Activated CD4-positive, alpha-beta T cell treated with anti-CD3 and anti-CD28 coated beads, Interleukin-2, amount 10 ng/mL, durations not matched to agents 24 days and 14 days (primary cell): ENCODE measurements around the gene PPP1R2. TPM values are rescaled to one million over a fixed set of nuclear protein-coding genes. Genes with fewer than 3 reads are reported as not detected.
"Not testable (repeated sequence)": the region's sequence is repeated elsewhere in the genome, so short reads cannot be mapped to it uniquely, and the experiment has no call there.

Experiments
- DNase-seq: peaks from one replicate; pipeline ENCODE4 v3.0.0; 2022
- H3K27ac Mint-ChIP-seq: one replicate; pipeline ENCODE4 v1.8.0; 2022; ENCODE audit warnings: mild to moderate bottlenecking, mixed read lengths
- H3K27me3 Mint-ChIP-seq: one replicate; pipeline ENCODE4 v1.8.0; 2022; ENCODE audit warnings: mixed read lengths
- H3K36me3 Mint-ChIP-seq: one replicate; pipeline ENCODE4 v1.8.0; 2022; ENCODE audit warnings: low read depth, mild to moderate bottlenecking, mixed read lengths
- H3K4me1 Mint-ChIP-seq: one replicate; pipeline ENCODE4 v1.8.0; 2021; ENCODE audit warnings: mixed read lengths
- H3K4me3 Mint-ChIP-seq: one replicate; pipeline ENCODE4 v1.8.0; 2022; ENCODE audit warnings: mild to moderate bottlenecking, moderate library complexity, mixed read lengths
- H3K9me3 Mint-ChIP-seq: one replicate; pipeline ENCODE4 v1.8.0; 2021; ENCODE audit warnings: mixed read lengths
- intact Hi-C: fragments of 100-400 bp; cut with micrococcal nuclease; formaldehyde crosslinking; loops from one replicate; pipeline ENCODE4 v1.15.1; 2023
- total RNA-seq: library from RNA; stranded (reverse); gene quantifications from 2 replicates; pipeline ENCODE4 v1.2.3, GENCODE V29; 2022

Gene PPP1R2
- total RNA-seq, 1 donor from 2014 or later, result 78.2 TPM

DNA sequence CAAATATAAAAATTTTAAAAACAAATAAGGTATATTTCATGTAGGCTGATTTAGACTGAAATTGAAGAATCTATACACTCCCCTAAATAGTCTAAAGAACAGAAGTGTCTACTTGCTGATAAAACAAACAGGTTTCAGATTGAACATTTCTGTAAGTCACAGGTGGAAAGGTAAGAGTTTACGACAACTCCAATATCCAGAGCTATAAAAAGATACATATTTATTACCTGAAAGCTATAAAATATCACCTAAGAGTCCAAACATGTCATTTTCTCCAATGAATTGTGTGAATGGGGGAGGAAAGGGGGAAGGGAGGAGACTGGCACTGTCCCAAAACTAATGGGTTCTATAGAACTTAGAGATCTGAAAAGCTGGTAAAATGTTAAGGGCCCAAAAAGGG, 26.1 kb downstream of the PPP1R2 start:
- no peaks in the 10 kb centered on the region for H3K9me3 Mint-ChIP-seq
- no peaks in the 10 kb centered on the region for H3K27me3 Mint-ChIP-seq
- H3K36me3 Mint-ChIP-seq, result peaks cover 44% of the 10 kb centered on the region
- DNase-seq, result peak; percentile 23
- intact Hi-C loops, result no loop called here
- H3K4me1 Mint-ChIP-seq, result peaks cover 8% of the 10 kb centered on the region
- no peak overlapping the region for H3K27ac Mint-ChIP-seq
- no peak overlapping the region for H3K4me3 Mint-ChIP-seq

GRCh38 chr3:195514610-195515235, 28.4 kb downstream of the PPP1R2 start:
- H3K4me3 Mint-ChIP-seq, H3K9me3 Mint-ChIP-seq, DNase-seq, H3K27me3 Mint-ChIP-seq, intact Hi-C loops: not testable (repeated sequence)
- peaks cover 51% of the 10 kb centered on the region for H3K36me3 Mint-ChIP-seq
- H3K27ac Mint-ChIP-seq, result peak overlapping the region; percentile 71
- H3K4me1 Mint-ChIP-seq, result peaks cover 11% of the 10 kb centered on the region

DNA sequence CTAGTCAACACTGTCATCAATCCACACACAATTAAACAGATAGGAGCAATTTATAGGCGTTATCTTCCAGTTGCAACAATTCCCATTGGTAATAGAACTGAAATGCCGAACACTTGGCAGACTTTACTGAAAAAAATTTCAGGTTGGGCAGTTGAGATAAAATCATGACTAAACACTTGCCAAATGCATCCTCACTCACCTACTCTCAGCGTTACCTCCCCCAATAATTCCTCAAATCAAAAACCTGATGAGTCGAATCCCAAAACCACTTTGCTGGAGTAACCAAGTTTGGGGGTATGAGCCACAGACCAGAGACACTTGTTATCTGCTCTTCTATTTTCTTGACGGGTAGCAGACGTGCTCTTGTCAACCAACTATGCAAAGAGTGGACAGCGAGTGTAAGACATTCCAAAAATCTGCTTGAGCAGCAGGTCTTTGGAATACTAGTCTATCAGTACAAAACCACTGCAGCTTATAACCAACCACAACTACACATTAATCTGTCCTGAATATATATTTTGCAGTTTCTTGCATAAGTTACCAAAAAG, 30.3 kb downstream of the PPP1R2 start:
- H3K36me3 Mint-ChIP-seq, result peaks cover 52% of the 10 kb centered on the region
- H3K4me1 Mint-ChIP-seq, result peaks cover 13% of the 10 kb centered on the region
- H3K9me3 Mint-ChIP-seq, result no peaks in the 10 kb centered on the region
- intact Hi-C loops, result no loop called here
- H3K27ac Mint-ChIP-seq, result no peak overlapping the region
- no peaks in the 10 kb centered on the region for H3K27me3 Mint-ChIP-seq
- no peak for DNase-seq
- no peak overlapping the region for H3K4me3 Mint-ChIP-seq

DNA sequence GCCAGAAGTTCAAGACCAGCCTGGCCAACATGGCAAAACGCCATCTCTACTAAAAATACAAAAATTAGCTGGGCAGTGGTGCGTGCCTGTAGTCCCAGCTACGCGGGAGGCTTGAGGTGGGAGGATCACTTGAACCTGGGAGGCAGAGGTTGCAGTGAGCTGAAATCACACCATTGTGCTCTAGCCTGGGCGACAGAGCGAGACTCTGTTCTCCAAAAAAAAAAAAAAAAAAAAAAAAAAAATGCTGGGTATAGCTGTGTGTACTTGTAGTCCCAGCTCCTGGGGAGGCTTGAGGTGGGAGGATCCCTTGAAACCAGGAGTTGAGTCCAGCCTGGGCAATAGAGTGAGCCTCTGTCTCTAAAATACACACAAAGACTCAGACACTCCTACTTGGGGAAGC, 32.0 kb downstream of the PPP1R2 start:
- H3K36me3 Mint-ChIP-seq, result peaks cover 47% of the 10 kb centered on the region
- no peak for DNase-seq
- no peak overlapping the region for H3K4me3 Mint-ChIP-seq
- H3K27me3 Mint-ChIP-seq, result no peaks in the 10 kb centered on the region
- intact Hi-C loops, result no loop called here
- H3K4me1 Mint-ChIP-seq, result peaks cover 13% of the 10 kb centered on the region
- no peak overlapping the region for H3K27ac Mint-ChIP-seq
- no peaks in the 10 kb centered on the region for H3K9me3 Mint-ChIP-seq

GRCh38 chr3:195508185-195508584, 34.9 kb downstream of the PPP1R2 start:
- Mint-ChIP-seq H3K27ac (no peak overlapping the region), H3K36me3 (peaks cover 24% of the 10 kb centered on the region)

DNA sequence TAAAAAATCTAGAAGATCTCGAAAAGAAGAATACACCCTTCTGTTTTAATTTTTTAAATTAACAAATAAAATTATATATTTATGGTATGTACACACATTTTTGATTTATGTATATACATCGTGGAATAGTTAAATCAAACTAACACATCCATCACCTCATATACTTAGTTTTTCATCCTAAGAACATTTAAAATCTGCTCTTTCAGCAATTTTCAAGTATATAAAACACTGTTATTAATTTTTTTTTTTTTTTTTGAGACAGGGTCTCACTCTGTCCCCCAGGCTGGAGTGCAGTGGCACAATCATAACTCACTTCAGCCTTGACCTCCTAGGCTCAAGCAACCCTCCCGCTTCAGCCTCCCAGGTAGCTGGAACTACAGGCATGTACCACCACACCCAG, 67.5 kb downstream of the PPP1R2 start:
- Mint-ChIP-seq H3K4me1 (no peaks in the 10 kb centered on the region), H3K4me3 (no peak overlapping the region), H3K9me3 (no peaks in the 10 kb centered on the region), H3K36me3 (no peaks in the 10 kb centered on the region), H3K27me3 (peaks cover 17% of the 10 kb centered on the region), H3K27ac (no peak overlapping the region)
- intact Hi-C loops, result no loop called here
- no peak for DNase-seq

More at GRCh38 chr3:195508185-195508584, 34.9 kb downstream of the PPP1R2 start:
- H3K27me3 Mint-ChIP-seq, result no peaks in the 10 kb centered on the region
- no peaks in the 10 kb centered on the region for H3K9me3 Mint-ChIP-seq
- DNase-seq, result no peak
- peaks cover 9% of the 10 kb centered on the region for H3K4me1 Mint-ChIP-seq
- H3K4me3 Mint-ChIP-seq, result no peak overlapping the region
- intact Hi-C loops, result no loop called here

DNA sequence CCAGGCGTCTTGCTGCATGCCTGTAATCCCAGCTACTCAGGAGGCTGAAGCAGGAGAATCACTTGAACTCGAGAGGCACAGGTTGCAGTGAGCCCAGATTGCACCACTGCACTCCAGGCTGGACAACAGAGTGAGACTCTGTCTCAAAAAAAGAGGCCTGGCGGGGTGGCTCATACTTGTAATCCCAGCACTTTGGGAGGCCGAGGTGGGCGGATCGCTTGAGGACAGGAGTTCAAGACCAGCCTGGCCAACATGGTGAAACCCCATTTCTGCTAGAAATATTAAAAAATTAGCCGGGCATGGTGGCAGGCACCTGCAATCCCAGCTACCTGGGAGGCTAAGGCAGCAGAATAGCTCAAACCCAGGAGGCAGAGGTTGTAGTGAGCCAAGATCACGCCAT, 68.0 kb downstream of the PPP1R2 start:
- H3K4me1 Mint-ChIP-seq, DNase-seq, H3K36me3 Mint-ChIP-seq, H3K27ac Mint-ChIP-seq, H3K9me3 Mint-ChIP-seq, intact Hi-C loops, H3K4me3 Mint-ChIP-seq: not testable (repeated sequence)
- peaks cover 17% of the 10 kb centered on the region for H3K27me3 Mint-ChIP-seq

DNA sequence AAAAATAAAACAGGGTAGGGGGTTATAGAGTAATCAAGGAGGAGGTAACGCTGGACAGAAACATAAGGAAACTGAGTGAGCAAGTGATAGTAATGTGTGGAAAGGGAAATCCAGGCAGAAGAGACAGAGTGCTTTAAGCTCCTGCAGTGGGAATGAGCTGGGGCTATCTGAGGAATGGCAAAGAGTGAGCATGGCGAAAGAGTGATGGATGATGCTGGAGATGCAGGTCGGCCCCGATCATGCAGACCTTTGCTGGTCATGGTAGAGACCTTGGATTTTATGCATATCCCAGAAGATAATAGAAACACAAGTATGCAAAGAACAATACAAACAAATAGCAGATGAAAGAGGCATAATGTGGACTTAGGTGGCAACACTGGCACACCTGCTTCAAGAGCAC, 74.3 kb downstream of the PPP1R2 start:
- peak overlapping the region; percentile 62 for H3K27ac Mint-ChIP-seq

DNA sequence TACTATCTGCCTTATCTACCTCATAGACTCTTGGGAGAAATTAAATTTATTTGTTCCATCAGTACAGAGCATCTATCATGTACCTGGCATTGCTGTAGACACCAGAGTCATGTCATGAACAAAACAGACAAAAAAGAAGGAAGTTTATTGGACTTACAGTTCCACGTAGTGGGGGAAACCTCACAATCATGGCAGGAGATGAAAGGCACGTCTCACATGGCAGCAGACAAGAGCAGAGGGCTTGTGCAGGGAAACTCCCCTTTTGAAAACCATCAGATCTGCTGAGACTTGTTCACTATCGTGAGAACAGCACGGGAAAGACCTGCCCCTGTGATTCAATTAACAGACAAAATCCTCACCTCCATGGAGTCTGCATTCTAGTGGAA, 74.7 kb downstream of the PPP1R2 start:
- Mint-ChIP-seq H3K4me3 (peak overlapping the region; percentile 3), H3K9me3 (peaks cover 12% of the 10 kb centered on the region), H3K36me3 (peaks cover 2% of the 10 kb centered on the region), H3K27me3 (no peaks in the 10 kb centered on the region), H3K27ac (peak overlapping the region; percentile 62), H3K4me1 (peaks cover 12% of the 10 kb centered on the region)
- DNase-seq, result peak; percentile 59
- intact Hi-C loops, result loop anchor here (1.0 to 2.0 kb wide), 2 partner anchors 25 to 60 kb away; partner anchors contain the start of gene ACAP2

More for the DNA sequence above, 74.3 kb downstream of the PPP1R2 start:
- H3K4me1 Mint-ChIP-seq, result peaks cover 12% of the 10 kb centered on the region
- no peak for DNase-seq
- no peaks in the 10 kb centered on the region for H3K27me3 Mint-ChIP-seq
- peaks cover 12% of the 10 kb centered on the region for H3K9me3 Mint-ChIP-seq
- peaks cover 2% of the 10 kb centered on the region for H3K36me3 Mint-ChIP-seq
- intact Hi-C loops, result loop anchor here (1.0 to 2.0 kb wide), 2 partner anchors 26 to 60 kb away; partner anchors contain the start of gene ACAP2
- H3K4me3 Mint-ChIP-seq, result no peak overlapping the region

DNA sequence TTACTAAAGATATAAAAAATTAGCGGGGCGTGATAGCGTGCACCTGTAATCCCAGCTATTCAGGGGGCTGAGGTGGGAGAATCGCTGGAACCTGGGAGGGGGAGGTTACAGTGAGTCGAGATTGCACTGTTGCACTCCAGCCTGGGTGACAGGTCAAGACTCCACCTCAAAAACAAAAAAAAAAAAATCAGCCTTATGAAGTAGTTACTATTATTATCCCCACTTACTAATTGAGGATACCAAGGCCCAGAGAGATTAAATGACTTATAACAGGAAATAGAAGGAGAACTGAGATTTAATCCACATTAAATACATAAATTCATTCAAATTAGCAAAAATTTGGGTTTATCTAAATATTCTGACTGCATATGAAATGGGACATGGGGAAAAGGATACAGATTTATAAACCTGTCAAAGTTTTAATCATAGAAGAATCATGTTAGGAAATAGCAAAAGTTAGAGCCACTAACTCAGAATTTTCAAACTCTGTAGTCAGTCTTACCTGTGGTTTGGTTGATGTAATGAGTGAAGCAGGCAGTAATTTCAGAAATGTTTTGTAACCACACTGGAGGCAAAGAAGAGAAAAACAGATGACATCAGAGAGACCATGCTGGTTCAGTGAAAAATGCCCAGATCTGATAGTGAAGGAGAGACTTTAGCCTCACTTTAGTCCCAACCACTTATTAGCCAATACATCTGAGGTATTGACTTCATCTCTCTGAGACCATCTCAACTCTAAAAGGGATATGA, 75.3 kb downstream of the PPP1R2 start:
- intact Hi-C loops, result loop anchor here (1.0 to 2.0 kb wide), 2 partner anchors 25 to 59 kb away; partner anchors contain the start of gene ACAP2
- Mint-ChIP-seq H3K27ac (peak overlapping the region; percentile 62), H3K9me3 (peaks cover 12% of the 10 kb centered on the region), H3K27me3 (no peaks in the 10 kb centered on the region), H3K36me3 (peaks cover 2% of the 10 kb centered on the region), H3K4me3 (peak overlapping the region; percentile 3), H3K4me1 (peaks cover 12% of the 10 kb centered on the region)
- DNase-seq, result peak; percentile 65

GRCh38 chr3:195466251-195466650, 76.9 kb downstream of the PPP1R2 start:
- H3K4me3 Mint-ChIP-seq, result no peak overlapping the region
- peaks cover 1% of the 10 kb centered on the region for H3K27me3 Mint-ChIP-seq
- DNase-seq, result no peak
- H3K9me3 Mint-ChIP-seq, result peaks cover 12% of the 10 kb centered on the region
- H3K27ac Mint-ChIP-seq, result no peak overlapping the region
- intact Hi-C loops, result no loop called here
- peaks cover 12% of the 10 kb centered on the region for H3K4me1 Mint-ChIP-seq
- H3K36me3 Mint-ChIP-seq, result peaks cover 2% of the 10 kb centered on the region

Other genes with a start within 250 kb of the PPP1R2 start
- gene ACAP2, start 100.3 kb downstream of the PPP1R2 start, total RNA-seq, result 39.1 and 40.0 TPM in 2 replicates
- 1.8 and 2.6 TPM in 2 replicates for gene APOD, start 40.6 kb upstream of the PPP1R2 start, total RNA-seq
- 2.9 and 3.7 TPM in 2 replicates for gene MUC20, start 177.7 kb upstream of the PPP1R2 start, total RNA-seq